Measurements from ENCODE around the gene RETSAT. TPM values are rescaled to one million over a fixed set of nuclear protein-coding genes. Genes with fewer than 3 reads are reported as not detected.

The RETSAT gene
- total RNA-seq, 1 donor from 2014 or later: 38.2 TPM

GRCh38 chr2:85396531-85397470, 42.5 kb upstream of the RETSAT start:
- no peak overlapping the region for H3K4me2 ChIP-seq (ENCODE audit: low read length)
- no peaks in the 10 kb centered on the region for H3K9me3 ChIP-seq (ENCODE audit: insufficient read depth, low read depth, low read length)
- no peak overlapping the region for H2AFZ ChIP-seq (ENCODE audit: low read depth, low read length)
- no peak overlapping the region for H3K4me3 Mint-ChIP-seq (ENCODE audit: unreplicated experiment)
- no peak overlapping the region for H3K27ac ChIP-seq (ENCODE audit: low read depth, low read length)
- H3K27ac Mint-ChIP-seq (ENCODE audit: unreplicated experiment): no peak overlapping the region
- H3K9ac ChIP-seq (ENCODE audit: low read length): no peak overlapping the region
- no peak for TF ChIP-seq CTCF (IDR thresholded peaks at IDR 0.05; ENCODE audit: insufficient read depth, low read depth, low read length)
- TF ChIP-seq EZH2 (IDR thresholded peaks at IDR 0.05; ENCODE audit: insufficient read depth, low read length): no peak
- no peak overlapping the region for H3K4me3 ChIP-seq (ENCODE audit: insufficient read depth, low read depth, low read length)
- peaks cover 4% of the 10 kb centered on the region for H3K4me1 Mint-ChIP-seq (ENCODE audit: low read depth, unreplicated experiment)
- no peaks in the 10 kb centered on the region for H3K27me3 ChIP-seq (ENCODE audit: insufficient read depth, low read length)
- no peaks in the 10 kb centered on the region for H3K4me1 ChIP-seq (ENCODE audit: insufficient read depth, low read length)
- no peaks in the 10 kb centered on the region for H4K20me1 ChIP-seq (ENCODE audit: insufficient read depth, low read length)
- peaks cover 22% of the 10 kb centered on the region for H3K36me3 Mint-ChIP-seq (ENCODE audit: low read depth, unreplicated experiment)
- FAIRE-seq (no peak), DNase-seq (ENCODE audit: low read depth) (no peak)
- H3K9me3 Mint-ChIP-seq (ENCODE audit: unreplicated experiment): no peaks in the 10 kb centered on the region
- H3K79me2 ChIP-seq (ENCODE audit: insufficient read depth, low read length): peaks cover under 1% of the 10 kb centered on the region
- H3K27me3 Mint-ChIP-seq (ENCODE audit: low read depth, unreplicated experiment): no peaks in the 10 kb centered on the region
- H3K36me3 ChIP-seq (ENCODE audit: insufficient read depth, low read length): peaks cover 12% of the 10 kb centered on the region

GRCh38 chr2:85395912-85396475, 41.7 kb upstream of the RETSAT start:
- Histone ChIP-seq H3K9ac (ENCODE audit: low read length) (no peak overlapping the region), H2AFZ (ENCODE audit: low read depth, low read length) (no peak overlapping the region), H3K4me3 (ENCODE audit: insufficient read depth, low read depth, low read length) (no peak overlapping the region), H4K20me1 (ENCODE audit: insufficient read depth, low read length) (no peaks in the 10 kb centered on the region), H3K4me2 (ENCODE audit: low read length) (no peak overlapping the region), H3K27ac (ENCODE audit: low read depth, low read length) (no peak overlapping the region), H3K36me3 (ENCODE audit: insufficient read depth, low read length) (peaks cover 12% of the 10 kb centered on the region), H3K79me2 (ENCODE audit: insufficient read depth, low read length) (no peaks in the 10 kb centered on the region), H3K27me3 (ENCODE audit: insufficient read depth, low read length) (no peaks in the 10 kb centered on the region), H3K4me1 (ENCODE audit: insufficient read depth, low read length) (no peaks in the 10 kb centered on the region), H3K9me3 (ENCODE audit: insufficient read depth, low read depth, low read length) (no peaks in the 10 kb centered on the region)
- FAIRE-seq: no peak
- no peak overlapping the region for H3K27ac Mint-ChIP-seq (ENCODE audit: unreplicated experiment)
- H3K9me3 Mint-ChIP-seq (ENCODE audit: unreplicated experiment): no peaks in the 10 kb centered on the region
- H3K4me1 Mint-ChIP-seq (ENCODE audit: low read depth, unreplicated experiment): peaks cover 4% of the 10 kb centered on the region
- H3K36me3 Mint-ChIP-seq (ENCODE audit: low read depth, unreplicated experiment): peaks cover 22% of the 10 kb centered on the region
- DNase-seq (ENCODE audit: low read depth): no peak
- H3K27me3 Mint-ChIP-seq (ENCODE audit: low read depth, unreplicated experiment): no peaks in the 10 kb centered on the region
- TF ChIP-seq CTCF (IDR thresholded peaks at IDR 0.05; ENCODE audit: insufficient read depth, low read depth, low read length): no peak
- no peak for TF ChIP-seq EZH2 (IDR thresholded peaks at IDR 0.05; ENCODE audit: insufficient read depth, low read length)
- H3K4me3 Mint-ChIP-seq (ENCODE audit: unreplicated experiment): no peak overlapping the region

Measured in astrocyte (in vitro differentiated cells and primary cell).